Neural crest cell (in vitro differentiated cells): ENCODE results near the gene DPP7. TPM values are rescaled to one million over a fixed set of nuclear protein-coding genes. Genes with fewer than 3 reads are reported as not detected.

ENCODE experiments used
- DNase-seq: peaks from one replicate; pipeline ENCODE4 v3.0.0; 2021; ENCODE audit warnings: low read depth, mixed read lengths, low spot score
- H3K27ac Mint-ChIP-seq: one replicate; pipeline ENCODE4 v1.8.0; 2021; ENCODE audit warnings: mild to moderate bottlenecking, mixed read lengths; ENCODE audit not compliant: unreplicated experiment
- H3K27me3 Mint-ChIP-seq: 2 replicates; pipeline ENCODE4 v1.8.0; 2021; ENCODE audit warnings: low read depth, mild to moderate bottlenecking, mixed read lengths
- H3K36me3 Mint-ChIP-seq: 2 replicates; pipeline ENCODE4 v1.8.0; 2021; ENCODE audit warnings: low read depth, mild to moderate bottlenecking, mixed read lengths
- H3K4me1 Mint-ChIP-seq: 2 replicates; pipeline ENCODE4 v1.8.0; 2021; ENCODE audit warnings: mixed read lengths
- H3K4me3 Mint-ChIP-seq: one replicate; pipeline ENCODE4 v1.8.0; 2021; ENCODE audit warnings: mild to moderate bottlenecking, mixed read lengths
- H3K9me3 Mint-ChIP-seq: 2 replicates; pipeline ENCODE4 v1.8.0; 2021; ENCODE audit warnings: mixed read lengths
- long read RNA-seq: library from polyadenylated mRNA; unstranded; transcript quantifications from one replicate; pipeline ENCODE4 v2.0.0, GENCODE V29; 2020
- total RNA-seq: library from RNA; stranded (reverse); gene quantifications from 2 replicates; pipeline ENCODE4 v1.2.1, GENCODE V29; 2021
- TF ChIP-seq, protein P1 (sequence below): fragments of 200-600 bp; sonication (generic); conservative IDR thresholded peaks from 2 replicates; pipeline ENCODE4 v1.5.0; 2021; ENCODE audit warnings: antibody characterized with exemption, mild to moderate bottlenecking

DPP7 gene
- 37.9 and 46.5 TPM in 2 replicates for total RNA-seq
- long read RNA-seq, partial matches to known transcripts = 0 of 2 reads
- long read RNA-seq, other reads (novel, unspliced or antisense) = 1 of 2 reads

DNA sequence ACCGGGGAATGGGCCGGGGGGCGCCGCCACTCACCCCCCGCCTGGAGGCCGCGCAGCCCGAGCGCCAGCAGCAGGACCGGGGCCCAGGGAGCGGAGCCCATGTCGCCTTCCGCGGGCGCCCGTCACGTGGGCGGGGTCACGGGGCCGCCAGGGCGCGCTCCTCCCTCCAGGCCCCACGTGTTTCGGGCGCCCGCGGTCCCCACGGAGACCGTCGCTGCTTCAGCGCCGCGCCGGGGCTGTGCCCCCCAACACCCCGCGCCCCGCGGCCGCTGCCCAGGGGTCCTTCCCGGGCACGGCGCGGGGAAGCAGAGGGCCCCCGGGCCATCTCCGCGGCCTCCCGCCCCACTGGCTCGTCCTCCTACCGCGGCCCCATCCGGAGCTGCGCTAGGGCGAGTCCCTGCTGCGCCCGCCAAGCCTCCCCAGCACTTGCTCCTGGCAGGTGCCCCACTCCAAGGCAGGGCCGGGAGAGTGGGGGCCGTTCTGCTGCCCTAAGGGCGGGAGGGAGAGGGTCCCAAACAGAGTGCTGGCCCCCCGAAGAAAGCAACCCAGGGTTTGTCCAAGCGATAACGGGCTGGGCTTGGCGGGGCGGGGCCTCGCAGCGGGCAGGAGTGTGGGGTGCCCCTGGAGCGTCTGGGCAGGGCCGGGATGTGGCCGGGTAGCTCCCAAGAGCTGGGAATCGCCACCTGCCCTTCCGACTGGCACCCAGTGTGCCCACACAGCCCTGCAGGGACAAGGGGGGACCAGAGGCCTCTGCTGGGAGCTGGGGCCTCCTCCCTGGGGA lies at the start of gene DPP7:
Gene DPP7, minus strand, starts transcription at position 121 of the 781 bp plus-strand sequence. Its CDS starts 20 bp downstream, at position 101.
- peaks cover 17% of the 10 kb centered on the region for H3K27me3 Mint-ChIP-seq
- no peak within 1 kb of the TSS for H3K27ac Mint-ChIP-seq
- TF ChIP-seq, protein P1, sequence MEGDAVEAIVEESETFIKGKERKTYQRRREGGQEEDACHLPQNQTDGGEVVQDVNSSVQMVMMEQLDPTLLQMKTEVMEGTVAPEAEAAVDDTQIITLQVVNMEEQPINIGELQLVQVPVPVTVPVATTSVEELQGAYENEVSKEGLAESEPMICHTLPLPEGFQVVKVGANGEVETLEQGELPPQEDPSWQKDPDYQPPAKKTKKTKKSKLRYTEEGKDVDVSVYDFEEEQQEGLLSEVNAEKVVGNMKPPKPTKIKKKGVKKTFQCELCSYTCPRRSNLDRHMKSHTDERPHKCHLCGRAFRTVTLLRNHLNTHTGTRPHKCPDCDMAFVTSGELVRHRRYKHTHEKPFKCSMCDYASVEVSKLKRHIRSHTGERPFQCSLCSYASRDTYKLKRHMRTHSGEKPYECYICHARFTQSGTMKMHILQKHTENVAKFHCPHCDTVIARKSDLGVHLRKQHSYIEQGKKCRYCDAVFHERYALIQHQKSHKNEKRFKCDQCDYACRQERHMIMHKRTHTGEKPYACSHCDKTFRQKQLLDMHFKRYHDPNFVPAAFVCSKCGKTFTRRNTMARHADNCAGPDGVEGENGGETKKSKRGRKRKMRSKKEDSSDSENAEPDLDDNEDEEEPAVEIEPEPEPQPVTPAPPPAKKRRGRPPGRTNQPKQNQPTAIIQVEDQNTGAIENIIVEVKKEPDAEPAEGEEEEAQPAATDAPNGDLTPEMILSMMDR = no peak
- no peaks in the 10 kb centered on the region for H3K4me1 Mint-ChIP-seq
- no peaks in the 10 kb centered on the region for H3K36me3 Mint-ChIP-seq
- no peak within 1 kb of the TSS for H3K4me3 Mint-ChIP-seq
- no peaks in the 10 kb centered on the region for H3K9me3 Mint-ChIP-seq
- DNase-seq = no peak

DNA sequence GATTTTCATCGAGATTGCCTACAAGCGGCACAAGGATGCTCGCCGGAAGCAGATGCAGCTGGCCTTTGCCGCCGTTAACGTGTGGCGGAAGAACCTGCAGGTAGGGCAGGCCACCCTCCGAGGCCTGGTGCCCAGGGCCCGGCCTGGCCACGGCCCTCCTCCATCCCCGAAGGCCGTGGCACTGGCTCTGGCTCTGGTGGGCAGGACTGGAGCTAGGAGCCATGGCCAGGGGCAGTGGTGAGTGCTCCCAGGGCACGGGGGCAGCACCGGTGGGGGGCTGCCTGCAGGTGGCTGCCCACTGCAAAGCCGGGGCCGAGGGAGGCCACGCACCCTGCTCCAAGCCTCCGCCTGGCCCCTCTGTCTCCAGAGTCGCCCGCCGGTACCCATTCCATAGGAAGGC lies 49.3 kb upstream of the DPP7 start:
- TF ChIP-seq, protein P1 = no peak
- Mint-ChIP-seq H3K4me1 (peaks cover 5% of the 10 kb centered on the region), H3K27ac (no peak overlapping the region), H3K4me3 (no peak overlapping the region), H3K36me3 (no peaks in the 10 kb centered on the region), H3K27me3 (peaks cover 93% of the 10 kb centered on the region), H3K9me3 (no peaks in the 10 kb centered on the region)
- no peak for DNase-seq

DNA sequence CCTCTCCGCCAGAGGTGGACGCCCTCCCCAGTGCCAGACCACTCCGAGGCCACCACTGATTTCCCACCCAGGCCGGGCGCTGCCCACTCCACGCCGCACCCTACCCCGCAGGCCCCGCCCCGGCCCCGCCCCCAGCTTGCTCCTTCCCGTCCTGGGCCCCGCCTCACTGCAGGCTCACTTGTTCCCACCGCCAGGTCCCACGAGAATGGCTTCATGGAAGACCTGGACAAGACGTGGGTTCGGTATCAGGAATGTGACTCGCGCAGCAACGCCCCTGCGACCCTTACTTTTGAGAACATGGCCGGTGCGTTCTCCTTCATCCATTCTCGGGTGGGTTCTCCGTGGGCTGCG lies 48.8 kb upstream of the DPP7 start:
- TF ChIP-seq, protein P1 = no peak
- Mint-ChIP-seq H3K36me3 (no peaks in the 10 kb centered on the region), H3K9me3 (no peaks in the 10 kb centered on the region), H3K4me3 (no peak overlapping the region), H3K27ac (no peak overlapping the region), H3K27me3 (peaks cover 94% of the 10 kb centered on the region), H3K4me1 (peaks cover 5% of the 10 kb centered on the region)
- DNase-seq = no peak

DNA sequence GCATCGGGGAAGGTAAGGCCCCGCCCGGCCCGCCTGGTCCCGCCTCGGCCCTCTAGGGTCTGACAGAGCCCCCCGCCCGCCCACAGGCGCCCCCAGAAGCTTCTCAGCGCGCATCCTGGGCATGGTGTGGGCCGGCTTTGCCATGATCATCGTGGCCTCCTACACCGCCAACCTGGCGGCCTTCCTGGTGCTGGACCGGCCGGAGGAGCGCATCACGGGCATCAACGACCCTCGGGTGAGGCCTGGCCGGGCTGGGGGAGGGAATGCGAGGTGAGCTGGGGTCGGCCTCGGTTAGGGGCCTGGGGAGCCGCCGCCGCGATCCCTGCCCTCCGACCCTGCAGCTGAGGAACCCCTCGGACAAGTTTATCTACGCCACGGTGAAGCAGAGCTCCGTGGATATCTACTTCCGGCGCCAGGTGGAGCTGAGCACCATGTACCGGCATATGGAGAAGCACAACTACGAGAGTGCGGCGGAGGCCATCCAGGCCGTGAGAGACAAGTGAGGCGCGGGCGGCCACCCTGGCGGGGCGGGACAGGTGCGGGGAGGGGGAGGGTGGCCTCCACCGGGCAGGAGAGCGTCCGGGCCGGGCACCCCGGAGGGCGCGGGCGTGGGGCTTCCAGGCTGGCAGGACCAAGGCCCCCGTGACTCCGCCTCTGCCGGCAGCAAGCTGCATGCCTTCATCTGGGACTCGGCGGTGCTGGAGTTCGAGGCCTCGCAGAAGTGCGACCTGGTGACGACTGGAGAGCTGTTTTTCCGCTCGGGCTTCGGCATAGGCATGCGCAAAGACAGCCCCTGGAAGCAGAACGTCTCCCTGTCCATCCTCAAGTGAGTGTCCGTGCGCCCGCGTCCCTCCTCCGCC lies 48.2 kb upstream of the DPP7 start:
- no peaks in the 10 kb centered on the region for H3K9me3 Mint-ChIP-seq
- H3K27me3 Mint-ChIP-seq = peaks cover 96% of the 10 kb centered on the region
- no peak for DNase-seq
- peaks cover 5% of the 10 kb centered on the region for H3K4me1 Mint-ChIP-seq
- no peak overlapping the region for H3K4me3 Mint-ChIP-seq
- H3K36me3 Mint-ChIP-seq = no peaks in the 10 kb centered on the region
- H3K27ac Mint-ChIP-seq = no peak overlapping the region
- TF ChIP-seq, protein P1 = no peak

DNA sequence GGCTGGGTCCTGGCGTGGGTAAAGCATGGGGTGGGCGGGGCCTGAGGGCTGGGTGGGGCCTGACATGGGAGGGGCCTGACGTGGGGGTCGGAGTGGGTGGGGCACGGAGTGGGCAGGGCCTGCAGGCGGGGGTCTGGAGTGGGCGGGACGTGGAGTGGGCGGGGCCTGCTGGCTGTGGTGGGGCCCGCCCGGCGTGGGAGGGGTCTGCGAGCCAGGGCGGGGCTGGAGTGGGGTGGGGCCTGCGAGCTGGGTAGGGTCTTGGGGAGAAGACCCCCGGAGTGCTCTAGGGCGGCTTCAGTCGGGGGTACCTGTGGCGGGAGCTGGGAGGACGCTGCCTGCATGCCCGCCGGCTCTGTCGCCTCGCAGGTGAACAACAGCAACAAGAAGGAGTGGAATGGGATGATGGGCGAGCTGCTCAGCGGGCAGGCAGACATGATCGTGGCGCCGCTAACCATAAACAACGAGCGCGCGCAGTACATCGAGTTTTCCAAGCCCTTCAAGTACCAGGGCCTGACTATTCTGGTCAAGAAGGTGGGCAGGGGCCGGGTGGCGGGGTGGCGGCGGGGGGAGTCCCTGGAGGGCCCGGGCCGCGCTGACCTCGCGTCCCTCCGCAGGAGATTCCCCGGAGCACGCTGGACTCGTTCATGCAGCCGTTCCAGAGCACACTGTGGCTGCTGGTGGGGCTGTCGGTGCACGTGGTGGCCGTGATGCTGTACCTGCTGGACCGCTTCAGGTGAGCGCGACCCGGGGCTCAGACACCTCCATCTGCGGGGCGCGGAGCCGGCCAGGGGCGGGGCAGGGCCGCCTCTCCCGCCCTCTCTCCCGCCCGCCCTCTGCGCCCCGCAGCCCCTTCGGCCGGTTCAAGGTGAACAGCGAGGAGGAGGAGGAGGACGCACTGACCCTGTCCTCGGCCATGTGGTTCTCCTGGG lies 47.3 kb upstream of the DPP7 start:
- H3K4me1 Mint-ChIP-seq = peaks cover 5% of the 10 kb centered on the region
- TF ChIP-seq, protein P1 = no peak
- H3K27me3 Mint-ChIP-seq = peaks cover 94% of the 10 kb centered on the region
- DNase-seq = no peak
- H3K36me3 Mint-ChIP-seq = no peaks in the 10 kb centered on the region
- no peak overlapping the region for H3K4me3 Mint-ChIP-seq
- H3K27ac Mint-ChIP-seq = no peak overlapping the region
- H3K9me3 Mint-ChIP-seq = no peaks in the 10 kb centered on the region
